Right cardiac atrium (tissue), 5 donors: Measurements from ENCODE around the gene TIPRL. TPM values are rescaled to one million over a fixed set of nuclear protein-coding genes. Genes with fewer than 3 reads are reported as not detected.

ENCODE experiments used
- ATAC-seq, 2 donors: fragments of 200-7000 bp; cut with Tn5 transposase; one replicate each; pipeline versions ENCODE4 v1.8.0 to v1.9.1; 2020; ENCODE audit warnings: moderate library complexity in 2 of 2, mild to moderate bottlenecking in 1 of 2
- DNase-seq, 3 donors: peaks; one replicate each; pipeline ENCODE4 v3.0.0-alpha.2; 2020
- H3K27ac ChIP-seq: one replicate; pipeline ENCODE4 v1.5.1; 2013; ENCODE audit warnings: mild to moderate bottlenecking, low read length, control low read depth, moderate library complexity
- H3K27me3 ChIP-seq: one replicate; pipeline ENCODE4 v1.6.1; 2013; ENCODE audit not compliant: control insufficient read depth, insufficient read depth
- H3K4me1 ChIP-seq: one replicate; pipeline ENCODE4 v1.6.1; 2013; ENCODE audit warnings: low read length; ENCODE audit not compliant: control insufficient read depth, insufficient read depth
- H3K4me3 ChIP-seq: one replicate; pipeline ENCODE4 v1.5.1; 2013; ENCODE audit warnings: low read length, control low read depth
- H3K9me3 ChIP-seq: one replicate; pipeline ENCODE4 v1.6.1; 2013; ENCODE audit warnings: low read length; ENCODE audit not compliant: control insufficient read depth
- WGBS: extraction: QIAGEN DNeasy Blood & Tissue Kit; methylation state at CpG from one replicate; pipeline ENCODE4 v1.1.7; 2013; 5-methylcytosine and 5-hydroxymethylcytosine counted together
- intact Hi-C, 4 donors: fragments of 100-400 bp; cut with DNase I; formaldehyde crosslinking; loops; one replicate each; pipeline versions ENCODE4 v1.11.0 to v1.14.0; 2022 to 2023
- polyA plus RNA-seq: library from polyadenylated mRNA; stranded (reverse); fragments of 200-250 nt; gene quantifications from one replicate; pipeline ENCODE4 v1.2.3, GENCODE V29; 2013
- total RNA-seq, 4 donors: library from RNA; stranded (reverse); fragmentation: NEBNext Ultra II Directional; extraction: Animal tissue kit (Norgen Biotek cat#: 25700); gene quantifications; one replicate each; pipeline ENCODE4 v1.2.1, GENCODE V29; 2021
- donor health status: healthy with polysubstance abuse.
- donor health status: DM: no; HTN: yes; CAD: no.
- donor health status: DM: no; HTN: no; CAD: no.
- donor health status: DM: no; HTN: yes; CAD: no; lungs with severe emphysema.
- donor health status: DM: yes; HTN: yes; CAD: no.

TIPRL gene
- total and polyA plus RNA-seq, 5 donors, result 17.0 to 28.8 (median 26.1) TPM

- H3K27me3 ChIP-seq, result no peaks in the 10 kb centered on the region
- no peak overlapping the region for H3K4me3 ChIP-seq
- WGBS, result 92% methylated on average over 8 of the region's 8 CpGs
- ATAC-seq, result peak; percentile 44 to 71
- peak overlapping the region; percentile 17 for H3K27ac ChIP-seq
- no peaks in the 10 kb centered on the region for H3K9me3 ChIP-seq
- intact Hi-C loops, result no loop called here
- DNase-seq, result no peak
- peaks cover 9% of the 10 kb centered on the region for H3K4me1 ChIP-seq
These were observed 56.2 kb downstream of the TIPRL start for GRCh38 chr1:168234846-168235547.

GRCh38 chr1:168235548-168235885 is 56.8 kb downstream of the TIPRL start:
- DNase-seq (no peak), ATAC-seq (no peak)

GRCh38 chr1:168235937-168236336 is 57.2 kb downstream of the TIPRL start:
- intact Hi-C loops, result no loop called here
- 84% methylated on average over 3 of the region's 3 CpGs for WGBS
- no peaks in the 10 kb centered on the region for H3K27me3 ChIP-seq
- ATAC-seq (no peak), DNase-seq (no peak)
- no peak overlapping the region for H3K4me3 ChIP-seq
- H3K27ac ChIP-seq, result no peak overlapping the region
- H3K4me1 ChIP-seq, result peaks cover 6% of the 10 kb centered on the region
- H3K9me3 ChIP-seq, result no peaks in the 10 kb centered on the region

More at GRCh38 chr1:168235548-168235885, 56.8 kb downstream of the TIPRL start:
- Histone ChIP-seq H3K4me1 (peaks cover 6% of the 10 kb centered on the region), H3K9me3 (no peaks in the 10 kb centered on the region), H3K27ac (peak overlapping the region; percentile 17), H3K4me3 (no peak overlapping the region), H3K27me3 (no peaks in the 10 kb centered on the region)
- intact Hi-C loops, result no loop called here

- no peaks in the 10 kb centered on the region for H3K9me3 ChIP-seq
- H3K27me3 ChIP-seq, result no peaks in the 10 kb centered on the region
- ATAC-seq (peak in 1 of 2 donors; percentile 60), DNase-seq (no peak)
- peaks cover 6% of the 10 kb centered on the region for H3K4me1 ChIP-seq
- no peak overlapping the region for H3K4me3 ChIP-seq
- H3K27ac ChIP-seq, result no peak overlapping the region
- intact Hi-C loops, result no loop called here
- 78% methylated on average over 7 of the region's 7 CpGs for WGBS
These were observed 58.3 kb downstream of the TIPRL start for GRCh38 chr1:168236836-168237611.

GRCh38 chr1:168243198-168243597 is 64.4 kb downstream of the TIPRL start:
- peaks cover 8% of the 10 kb centered on the region for H3K4me1 ChIP-seq
- H3K27me3 ChIP-seq, result no peaks in the 10 kb centered on the region
- no peaks in the 10 kb centered on the region for H3K9me3 ChIP-seq
- ATAC-seq, result peak; percentile 87 to 95
- peak in 2 of 3 donors; percentile 60 to 76 for DNase-seq
- WGBS, result 25% methylated on average over 2 of the region's 2 CpGs
- no peak overlapping the region for H3K4me3 ChIP-seq
- H3K27ac ChIP-seq, result peak overlapping the region; percentile 83
- intact Hi-C loops, result no loop called here

- no peak overlapping the region for H3K4me3 ChIP-seq
- intact Hi-C loops, result no loop called here
- peak overlapping the region; percentile 83 for H3K27ac ChIP-seq
- 22% methylated on average over 3 of the region's 3 CpGs for WGBS
- no peaks in the 10 kb centered on the region for H3K27me3 ChIP-seq
- H3K9me3 ChIP-seq, result no peaks in the 10 kb centered on the region
- ATAC-seq, result peak; percentile 72 to 81
- peak in 1 of 3 donors; percentile 26 for DNase-seq
- H3K4me1 ChIP-seq, result peaks cover 8% of the 10 kb centered on the region
These were observed 65.0 kb downstream of the TIPRL start for GRCh38 chr1:168243636-168244212.

- WGBS, result 83% methylated on average over 3 of the region's 3 CpGs
- no peak for DNase-seq
- no peak overlapping the region for H3K4me3 ChIP-seq
- intact Hi-C loops, result no loop called here
- no peak for ATAC-seq
- H3K27ac ChIP-seq, result no peak overlapping the region
- peaks cover 8% of the 10 kb centered on the region for H3K4me1 ChIP-seq
- no peaks in the 10 kb centered on the region for H3K9me3 ChIP-seq
- no peaks in the 10 kb centered on the region for H3K27me3 ChIP-seq
These were observed 66.3 kb downstream of the TIPRL start for GRCh38 chr1:168245042-168245441.

- ATAC-seq (peak in 1 of 2 donors; percentile 43), DNase-seq (no peak)
- Histone ChIP-seq H3K27me3 (no peaks in the 10 kb centered on the region), H3K9me3 (no peaks in the 10 kb centered on the region), H3K4me1 (peaks cover 10% of the 10 kb centered on the region), H3K27ac (no peak overlapping the region), H3K4me3 (no peak overlapping the region)
- WGBS, result 63% methylated on average over 5 of the region's 5 CpGs
- intact Hi-C loops, result no loop called here
These were observed 67.7 kb downstream of the TIPRL start for GRCh38 chr1:168246506-168246905.

Other genes starting within 250 kb of the TIPRL start
- gene DCAF6, start 242.3 kb upstream of the TIPRL start, total RNA-seq, result 100 to 1,000 TPM; 157 to 192 (median 182) TPM
- gene DCAF6, start 242.3 kb upstream of the TIPRL start, polyA plus RNA-seq, result 124 TPM
- 100 to 1,000 TPM; 162 to 197 (median 170) TPM for gene MPC2, start 241.9 kb upstream of the TIPRL start, total RNA-seq
- 202 TPM for gene MPC2, start 241.9 kb upstream of the TIPRL start, polyA plus RNA-seq
- 1 to 10 TPM; 3.8 to 5.9 (median 4.9) TPM for gene GPR161, start 42.0 kb upstream of the TIPRL start, total RNA-seq
- gene GPR161, start 42.0 kb upstream of the TIPRL start, polyA plus RNA-seq, result 2.3 TPM
- gene SFT2D2, start 47.0 kb downstream of the TIPRL start, total RNA-seq, result 10 to 100 TPM; 19.9 to 29.5 (median 24.9) TPM
- gene SFT2D2, start 47.0 kb downstream of the TIPRL start, polyA plus RNA-seq, result 4.6 TPM
- under 1 TPM; 0.65 to 0.89 (median 0.71) TPM for gene TBX19, start 101.9 kb downstream of the TIPRL start, total RNA-seq
- 0.52 TPM for gene TBX19, start 101.9 kb downstream of the TIPRL start, polyA plus RNA-seq